Stimulated activated CD4-positive, alpha-beta T cell treated with anti-CD3 and anti-CD28 coated beads, Interleukin-4, amount 100 ng/mL, for 1 hour (primary cell): ENCODE measurements around the gene ZNF362.

Source experiments
- DNase-seq: peaks from one replicate; pipeline ENCODE4 v3.0.0-alpha.2; 2020

ZNF362 gene

DNA sequence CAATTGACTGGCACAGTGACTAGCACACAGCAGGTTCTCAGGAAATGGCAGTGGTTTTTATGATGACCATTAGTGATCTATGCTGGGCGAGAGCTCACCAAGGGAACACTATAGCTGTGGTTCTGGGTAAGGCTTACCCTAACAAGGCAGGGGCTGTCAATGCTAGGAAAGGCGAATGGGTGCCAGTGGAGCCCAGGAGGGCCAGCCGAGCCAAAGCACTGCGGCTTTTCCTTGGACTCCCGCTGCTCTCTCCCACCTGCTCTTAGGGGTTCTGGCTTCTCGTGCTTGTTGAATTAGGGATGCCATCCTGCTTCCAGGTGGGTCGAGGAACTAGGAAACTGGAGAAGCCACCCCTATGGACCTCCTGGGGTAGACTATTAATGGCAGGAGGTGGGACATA lies 74.6 kb downstream of the ZNF362 start:
- DNase-seq: no peak

DNA sequence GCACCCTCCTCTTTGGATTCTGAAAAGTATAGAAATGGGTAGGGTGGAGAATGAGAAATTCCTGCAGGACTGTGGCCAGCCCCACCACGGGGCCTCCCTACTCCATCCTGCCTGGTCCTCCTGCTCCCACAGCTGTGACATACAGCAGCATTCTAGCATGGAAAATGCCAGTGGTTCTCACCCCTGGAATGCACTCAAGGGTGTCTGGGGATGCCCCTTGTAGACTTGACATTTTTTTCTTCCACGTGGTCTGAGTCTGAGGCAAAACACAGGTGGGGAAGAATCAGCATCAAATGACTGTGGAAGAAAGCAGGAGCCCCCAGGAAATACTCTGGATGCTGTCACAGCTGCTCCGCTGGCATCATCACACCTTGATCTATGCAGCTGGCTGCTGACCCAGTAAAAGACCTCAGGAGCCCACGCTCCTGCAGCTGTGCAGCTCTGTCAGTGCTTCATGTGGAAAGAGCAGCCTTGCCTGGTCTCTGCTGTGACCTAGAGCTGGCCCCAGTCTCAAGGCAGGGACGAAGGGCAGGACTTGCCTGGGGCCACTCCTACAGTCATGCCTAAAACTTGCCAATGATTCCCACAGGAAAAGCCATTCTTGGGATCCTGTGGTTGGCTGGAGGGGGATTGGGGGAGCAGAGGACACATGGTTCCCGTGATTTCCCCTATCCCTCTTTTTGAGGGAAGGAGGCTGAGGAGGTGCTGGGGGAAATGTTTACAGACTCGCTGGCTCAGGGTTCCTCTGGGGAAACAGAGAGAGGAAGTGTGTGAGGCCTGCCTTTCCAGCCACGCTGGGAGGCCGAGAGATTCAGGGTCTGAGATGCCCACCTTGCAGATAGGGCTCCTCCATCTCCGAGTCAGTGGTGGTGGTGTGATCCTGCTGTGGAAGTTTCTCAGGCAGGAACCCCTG lies 75.4 kb downstream of the ZNF362 start:
- no peak for DNase-seq

DNA sequence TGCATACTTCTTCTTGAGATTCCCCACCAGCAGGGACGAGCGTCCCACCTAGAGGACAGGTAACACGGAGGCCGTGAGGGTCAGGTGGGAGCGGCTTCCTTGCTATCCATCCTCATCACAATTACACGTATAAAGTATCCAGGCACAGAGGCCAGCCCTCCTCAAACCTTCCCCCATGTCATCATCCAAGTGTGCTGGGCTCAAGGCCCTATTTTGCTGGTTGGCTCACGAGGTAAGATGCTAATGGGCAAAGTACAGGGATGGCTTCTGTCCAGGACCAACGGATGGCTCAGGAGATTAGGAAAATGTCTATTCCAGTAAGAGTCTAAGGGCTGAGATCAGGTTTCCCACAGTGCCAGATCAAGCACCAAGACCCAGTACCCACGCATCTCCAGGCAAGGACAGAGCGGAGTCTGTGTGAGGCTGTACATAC lies 76.1 kb downstream of the ZNF362 start:
- DNase-seq: no peak

DNA sequence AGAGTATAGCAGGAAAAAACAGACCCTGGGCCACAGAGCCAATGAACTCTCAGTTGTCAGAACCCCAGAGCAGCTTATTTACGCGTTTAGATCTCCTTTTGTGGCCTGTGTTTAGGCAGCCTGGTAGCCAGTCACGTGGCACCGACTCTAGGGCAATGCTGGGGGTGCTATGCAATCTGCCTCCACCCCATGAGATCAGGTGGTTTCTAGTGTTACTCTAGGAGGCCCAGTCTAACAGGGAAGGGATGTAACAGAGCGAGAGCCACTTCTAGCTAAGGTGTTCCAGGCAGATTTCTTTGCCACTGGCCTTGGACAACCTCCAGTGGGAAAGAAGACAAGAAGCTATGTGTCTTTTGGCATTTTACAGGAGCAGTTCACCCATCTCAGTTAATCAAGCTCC lies 76.6 kb downstream of the ZNF362 start:
- DNase-seq: no peak

DNA sequence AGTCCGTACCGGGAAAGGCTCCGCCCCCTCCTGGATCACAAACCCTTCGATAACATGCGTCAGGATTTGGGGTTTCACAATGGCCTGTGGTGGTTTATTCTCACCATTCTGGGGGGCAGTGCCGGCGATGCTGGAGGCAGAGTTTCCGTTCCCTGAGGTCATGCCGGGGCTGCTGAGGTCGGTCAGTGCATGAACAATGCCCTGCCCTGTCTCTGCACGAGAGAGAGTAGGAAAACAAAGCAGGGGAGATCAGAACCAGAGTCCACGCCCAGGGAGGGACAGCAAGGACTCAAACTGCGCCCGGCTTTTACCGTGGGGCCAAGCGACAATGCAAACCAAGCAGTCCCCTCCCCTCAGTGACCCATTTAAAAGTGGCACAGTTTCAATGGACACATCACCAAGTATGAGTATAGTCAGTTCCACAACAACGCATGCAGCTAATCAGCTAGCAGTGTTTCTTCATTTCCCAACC lies 77.8 kb downstream of the ZNF362 start:
- DNase-seq: no peak

DNA sequence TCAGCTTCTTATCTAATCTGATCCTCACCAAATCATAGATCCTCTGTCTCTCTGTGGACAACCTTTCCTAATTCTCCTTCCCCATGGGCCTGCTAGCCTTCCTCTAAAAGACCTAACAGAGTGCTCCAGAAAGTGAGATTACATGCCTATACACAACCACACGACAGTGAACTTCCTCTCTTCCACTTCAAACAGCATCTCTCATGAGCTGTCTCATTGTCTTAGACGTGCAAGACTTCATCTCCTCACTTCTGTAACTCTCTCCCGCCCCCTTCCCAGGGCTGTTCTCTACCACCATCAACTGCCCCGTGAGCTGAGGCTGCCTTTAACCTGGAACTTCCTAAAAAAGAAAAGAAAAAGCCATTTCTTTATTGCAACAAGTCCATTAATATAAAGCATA lies 78.7 kb downstream of the ZNF362 start:
- no peak for DNase-seq

DNA sequence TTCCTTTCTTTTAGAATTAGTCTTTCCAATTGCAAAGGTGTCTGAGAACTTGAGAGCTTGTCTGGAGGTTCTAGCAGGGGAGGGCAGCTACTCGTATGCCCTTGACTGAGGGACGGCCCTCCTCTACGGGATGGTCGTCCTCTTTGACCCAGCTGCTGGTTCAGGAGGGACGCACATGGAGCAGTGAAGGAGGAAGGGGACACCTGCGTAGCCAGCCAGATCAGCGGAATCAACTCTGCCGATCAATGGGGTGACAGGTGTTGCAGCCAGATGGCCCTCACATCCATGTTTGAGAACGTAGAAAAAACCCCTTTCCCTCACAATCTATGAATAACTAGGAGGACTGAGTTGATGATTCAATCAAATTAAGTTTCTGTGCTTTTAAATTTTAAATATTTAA lies 80.3 kb downstream of the ZNF362 start:
- DNase-seq: no peak

DNA sequence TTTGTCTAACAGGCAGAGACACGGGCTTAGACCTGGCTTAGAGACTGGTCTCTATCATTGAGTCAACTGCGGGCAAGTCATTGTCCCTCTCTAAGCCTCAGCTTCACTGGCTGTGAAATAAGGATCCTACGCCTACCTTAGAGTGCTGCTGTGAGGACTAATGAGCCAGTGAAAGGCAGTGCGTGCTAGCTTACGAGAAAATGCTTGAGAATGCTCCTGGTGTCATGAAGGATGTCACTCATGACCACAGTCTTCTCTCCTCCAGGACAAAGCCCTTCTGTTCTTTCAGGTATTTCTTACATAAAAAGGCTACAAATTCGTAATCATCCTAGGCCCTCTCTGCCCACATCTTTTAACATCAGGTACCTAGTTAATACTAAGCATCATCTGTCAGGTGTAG lies 81.1 kb downstream of the ZNF362 start:
- no peak for DNase-seq

DNA sequence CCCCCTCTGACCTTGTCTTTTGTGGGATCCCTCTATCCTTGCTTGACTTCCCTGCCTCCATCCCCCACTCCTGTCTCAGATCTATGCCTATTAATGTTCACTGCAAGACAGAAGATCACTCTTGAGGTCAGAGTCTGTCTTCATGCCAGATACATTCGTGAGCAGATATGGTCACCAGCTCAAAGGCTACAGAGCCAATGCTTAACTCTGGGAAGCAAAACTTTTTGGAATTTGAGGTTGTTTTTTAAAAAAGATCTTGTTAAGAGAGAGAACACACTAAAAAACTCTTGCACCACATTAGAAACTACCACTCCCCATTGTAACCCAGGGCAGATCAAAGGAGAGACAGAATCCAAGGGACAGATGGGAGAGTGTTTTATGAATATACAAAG lies 81.8 kb downstream of the ZNF362 start:
- no peak for DNase-seq

DNA sequence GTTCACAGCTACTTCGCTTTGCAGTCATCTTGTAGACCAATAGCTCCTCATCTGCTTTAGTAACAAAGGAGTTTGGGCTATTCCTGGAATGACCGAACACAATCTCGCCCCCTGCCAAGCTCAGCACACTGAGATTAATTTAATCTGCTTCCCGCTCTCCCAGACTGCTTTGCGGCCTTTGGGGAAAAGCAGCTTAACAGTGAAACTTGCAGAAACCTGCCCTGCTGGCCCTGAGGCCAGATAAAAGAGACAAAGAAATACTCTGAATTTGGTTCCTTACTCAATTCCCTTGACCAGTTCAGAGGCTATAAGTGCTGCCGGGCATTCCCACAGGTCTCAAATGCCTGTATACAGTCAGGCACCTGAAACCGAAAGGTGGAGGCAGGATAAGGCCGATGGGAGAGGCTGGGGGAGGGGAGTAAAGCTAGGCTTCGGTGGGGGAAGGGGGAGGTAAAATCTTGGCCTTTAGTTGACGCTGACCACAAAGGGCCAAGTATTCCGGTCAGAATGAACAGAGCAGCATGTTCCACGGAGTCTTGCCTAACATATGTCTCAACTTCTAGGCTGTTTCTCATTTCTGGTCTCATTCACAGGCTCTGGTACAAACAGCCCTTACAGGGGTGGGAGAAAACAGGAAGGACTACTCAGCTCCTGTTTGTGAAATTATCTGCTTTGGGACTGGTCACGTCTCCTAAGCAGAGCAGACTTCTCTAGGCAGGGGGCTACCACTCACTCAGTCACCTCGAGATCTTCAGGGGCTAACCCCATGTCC lies 82.3 kb downstream of the ZNF362 start:
- no peak for DNase-seq

DNA sequence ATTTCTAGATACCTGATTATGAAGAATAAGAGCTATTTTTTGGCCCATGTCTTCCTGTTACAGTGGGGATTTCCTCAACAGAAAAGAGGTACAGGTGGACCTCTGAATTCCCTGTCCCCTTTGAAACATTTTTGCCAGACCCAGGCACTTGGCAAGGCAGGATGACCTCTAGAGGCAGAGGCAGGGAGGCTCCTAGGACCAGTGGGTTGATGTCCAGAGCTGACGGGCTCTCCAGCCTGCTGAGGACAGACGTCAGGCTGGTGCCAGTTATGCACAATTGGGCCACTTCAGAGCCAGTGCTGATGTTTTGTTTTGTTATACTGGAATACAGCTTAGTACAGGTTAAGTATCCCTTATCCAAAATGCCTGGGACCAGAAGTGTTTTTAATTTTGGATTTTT lies 83.1 kb downstream of the ZNF362 start:
- no peak for DNase-seq

DNA sequence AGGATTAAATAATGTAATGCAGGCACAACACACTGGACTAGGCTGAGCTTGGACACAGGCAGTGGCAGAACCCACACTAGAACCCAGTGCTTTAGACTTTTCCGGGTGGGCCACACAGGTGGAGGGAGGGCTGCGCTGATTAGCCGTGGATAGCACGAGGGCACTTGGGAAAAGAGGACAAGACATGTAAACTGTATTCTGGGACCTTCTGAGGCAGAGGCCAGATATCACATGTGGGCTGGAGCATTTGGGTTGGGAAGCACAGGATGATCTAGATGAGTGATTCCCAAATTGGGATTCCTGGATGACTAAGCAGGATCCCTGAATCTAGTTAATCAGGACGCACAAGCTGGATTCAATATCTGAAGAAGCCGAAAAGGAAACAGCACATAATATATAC lies 84.9 kb downstream of the ZNF362 start:
- DNase-seq: no peak

DNA sequence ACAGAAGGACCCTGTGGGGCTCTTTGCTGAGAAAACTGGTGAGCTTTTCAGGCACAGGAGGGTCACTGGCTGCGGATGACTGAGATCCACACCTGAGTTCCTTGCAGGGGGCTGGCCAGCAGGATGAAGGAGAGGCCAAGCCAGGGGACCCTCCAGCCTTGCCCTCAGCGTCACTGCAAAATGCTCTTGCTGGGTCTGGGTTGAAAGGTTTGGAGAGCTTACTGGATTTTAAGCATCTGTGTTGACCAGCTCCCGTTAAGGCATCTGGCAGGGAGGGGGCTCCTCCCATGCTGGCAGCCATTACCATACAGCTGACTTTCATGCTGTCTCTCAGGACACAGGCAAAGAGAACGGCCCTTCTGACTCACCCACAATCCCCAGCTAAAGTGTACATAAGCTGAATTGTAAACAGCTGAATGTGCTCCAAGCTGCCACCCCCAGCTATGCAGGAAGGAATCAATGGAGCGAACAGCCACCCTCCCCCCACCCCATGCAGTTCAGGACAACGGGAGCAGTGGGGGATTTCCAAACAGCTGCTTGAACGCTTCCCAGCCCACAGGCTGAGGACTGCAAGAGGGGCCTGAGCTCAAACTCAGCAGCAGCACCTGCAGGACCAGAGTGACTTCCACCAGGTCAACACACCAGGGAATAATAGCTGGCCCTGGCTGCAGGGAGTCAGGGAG lies 85.9 kb downstream of the ZNF362 start:
- DNase-seq: no peak

DNA sequence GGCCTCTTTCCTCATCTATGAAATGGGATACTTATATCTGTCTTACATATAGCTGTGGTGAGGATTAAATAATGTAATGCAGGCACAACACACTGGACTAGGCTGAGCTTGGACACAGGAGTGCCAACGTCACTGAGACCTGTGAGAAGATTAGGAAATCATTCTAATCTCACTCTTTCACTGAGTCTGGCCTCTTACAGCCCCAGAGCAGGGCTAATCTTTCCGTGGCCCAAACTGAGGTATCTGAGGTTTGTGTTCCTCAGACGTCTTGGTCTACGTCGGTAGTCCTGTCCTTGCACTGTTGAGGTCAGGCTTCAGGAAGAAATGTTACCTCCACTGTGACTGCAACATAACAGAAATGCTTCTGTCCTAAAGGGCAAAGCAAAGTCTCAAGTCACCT lies 87.2 kb downstream of the ZNF362 start:
- no peak for DNase-seq

DNA sequence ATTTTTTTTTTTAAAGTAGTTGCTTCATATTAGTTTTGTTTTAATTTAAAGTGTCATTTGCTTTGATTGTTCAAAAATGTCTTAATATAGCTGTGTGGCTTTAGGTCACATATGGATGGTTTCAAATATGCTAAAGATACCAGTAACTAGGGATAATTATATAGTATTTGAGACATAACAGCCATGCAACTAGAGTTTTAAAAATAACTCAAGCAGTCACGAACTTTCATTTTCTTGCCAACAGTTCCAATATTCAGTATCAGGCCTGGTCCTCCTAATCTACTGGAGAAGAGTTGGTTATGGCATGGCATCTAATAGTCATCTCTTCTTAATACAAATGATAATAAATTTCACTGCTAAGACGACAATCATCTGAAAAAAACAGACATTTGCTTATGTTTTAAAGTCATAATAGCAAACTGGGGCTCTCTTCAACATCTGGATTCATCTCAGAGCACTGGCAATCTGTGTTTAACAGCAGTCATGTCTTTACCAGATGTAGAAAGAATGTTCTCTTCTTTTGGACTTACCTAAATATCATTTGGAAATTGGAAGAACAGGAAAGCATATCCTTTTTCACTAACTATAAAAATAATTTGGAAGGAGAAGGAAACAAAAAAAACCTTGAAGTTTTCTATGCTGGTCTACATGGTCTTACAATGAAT lies 88.7 kb downstream of the ZNF362 start:
- no peak for DNase-seq

DNA sequence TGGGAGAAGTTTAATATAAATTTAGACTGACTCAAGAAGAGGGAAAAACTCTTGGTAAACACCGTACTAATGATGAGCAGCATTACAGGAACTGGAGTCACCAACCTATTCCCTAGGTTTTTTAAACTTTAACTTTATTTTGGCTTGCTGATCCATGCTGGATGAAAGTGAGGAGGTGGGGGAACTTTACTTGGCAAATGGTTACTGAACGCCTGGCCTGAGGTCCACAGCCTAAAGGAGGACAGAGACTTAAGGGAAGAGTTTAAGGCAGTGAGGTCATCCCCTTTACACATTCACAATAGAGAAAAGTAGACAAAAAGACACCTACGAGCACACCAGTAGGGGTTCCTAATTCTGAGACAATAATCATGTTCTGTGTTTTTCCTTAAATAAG lies 90.2 kb downstream of the ZNF362 start:
- no peak for DNase-seq

DNA sequence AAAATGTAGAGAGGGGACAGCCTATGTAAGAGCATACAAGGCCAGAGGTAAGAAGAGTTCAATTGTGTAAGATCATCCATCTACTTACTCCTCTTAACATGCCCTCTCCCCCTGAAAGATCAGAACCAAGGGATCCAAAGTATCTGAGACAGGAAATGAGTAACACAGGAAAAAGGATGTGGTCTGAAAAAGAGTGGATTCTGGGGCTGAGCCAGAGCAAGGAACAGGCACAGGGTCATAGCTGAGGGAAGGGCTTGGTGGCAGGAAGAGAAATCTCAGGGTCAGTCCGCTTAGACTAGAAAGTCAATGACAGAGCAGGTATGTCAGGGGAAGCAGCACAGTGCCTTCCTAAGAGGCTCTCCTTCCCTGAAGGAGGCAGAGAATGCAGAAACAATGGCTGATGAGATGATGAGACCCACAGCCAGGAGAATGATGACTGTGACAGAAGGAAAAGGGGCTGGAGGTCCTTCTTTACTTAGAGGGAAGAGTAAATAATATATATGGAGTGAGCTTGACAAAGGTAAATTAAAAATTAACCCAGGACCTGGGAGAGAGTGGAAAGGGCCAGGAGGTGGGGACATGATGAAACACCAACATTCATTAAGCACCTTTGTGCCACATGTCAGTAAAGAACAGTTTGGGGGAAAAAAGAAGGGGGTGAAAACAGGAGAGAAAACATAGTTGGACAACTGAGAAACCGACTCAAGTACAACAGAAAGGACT lies 90.8 kb downstream of the ZNF362 start:
- no peak for DNase-seq

DNA sequence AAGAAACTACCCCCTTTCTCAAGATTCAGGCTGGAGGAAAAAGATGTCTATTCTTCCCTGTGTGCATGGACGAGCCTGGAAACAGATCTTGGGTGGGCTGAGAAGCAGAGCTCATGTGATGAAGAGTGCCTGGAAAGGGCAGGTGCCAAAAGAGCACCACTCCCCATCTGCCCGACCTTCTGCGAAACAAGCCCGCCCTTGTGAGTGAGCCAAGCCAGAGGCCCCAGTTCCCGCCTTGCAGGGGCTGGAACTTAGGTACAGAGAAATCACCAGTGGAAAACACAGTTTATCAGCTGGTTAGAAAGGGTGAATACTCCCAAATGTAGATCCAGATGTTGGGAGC lies 91.3 kb downstream of the ZNF362 start:
- DNase-seq: no peak

DNA sequence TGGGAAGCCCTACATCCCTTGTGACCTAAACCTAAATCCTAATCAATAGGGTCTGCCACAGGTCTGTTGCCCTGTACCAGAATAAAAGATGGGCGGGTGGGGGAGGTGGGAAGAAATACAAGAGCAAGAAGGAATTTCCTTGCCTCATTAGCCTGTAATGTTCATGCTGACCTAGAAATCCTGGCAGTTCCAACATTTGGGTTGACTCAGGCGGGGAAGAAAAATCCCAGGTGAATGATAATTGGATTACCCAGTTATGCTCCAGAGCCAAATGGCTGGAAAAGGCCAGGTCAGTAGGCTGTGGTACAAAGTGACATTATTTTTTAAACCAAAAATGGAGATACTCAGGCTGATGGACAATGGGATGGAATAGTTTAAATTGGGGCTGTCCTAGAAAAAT lies 91.9 kb downstream of the ZNF362 start:
- no peak for DNase-seq

DNA sequence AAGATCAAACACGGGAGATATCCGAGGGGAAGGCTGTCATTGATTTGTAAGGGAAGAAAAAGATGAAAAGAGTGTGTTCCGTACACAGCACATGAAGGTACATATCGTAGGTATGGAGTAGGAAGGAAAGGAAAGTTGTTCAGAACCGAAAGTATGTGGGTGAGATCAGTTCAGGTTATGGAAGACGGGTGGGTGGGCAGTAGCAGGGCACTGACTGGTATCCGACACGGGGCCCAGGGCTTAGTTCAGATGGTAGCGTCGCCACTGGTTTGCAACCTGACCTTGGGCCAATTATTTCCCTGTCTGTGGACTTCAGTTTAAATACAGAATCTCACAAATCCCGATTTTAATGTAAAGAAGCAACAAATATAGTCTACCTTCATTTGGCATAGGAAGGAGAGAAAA lies 92.4 kb downstream of the ZNF362 start:
- DNase-seq: peak; percentile 34

DNA sequence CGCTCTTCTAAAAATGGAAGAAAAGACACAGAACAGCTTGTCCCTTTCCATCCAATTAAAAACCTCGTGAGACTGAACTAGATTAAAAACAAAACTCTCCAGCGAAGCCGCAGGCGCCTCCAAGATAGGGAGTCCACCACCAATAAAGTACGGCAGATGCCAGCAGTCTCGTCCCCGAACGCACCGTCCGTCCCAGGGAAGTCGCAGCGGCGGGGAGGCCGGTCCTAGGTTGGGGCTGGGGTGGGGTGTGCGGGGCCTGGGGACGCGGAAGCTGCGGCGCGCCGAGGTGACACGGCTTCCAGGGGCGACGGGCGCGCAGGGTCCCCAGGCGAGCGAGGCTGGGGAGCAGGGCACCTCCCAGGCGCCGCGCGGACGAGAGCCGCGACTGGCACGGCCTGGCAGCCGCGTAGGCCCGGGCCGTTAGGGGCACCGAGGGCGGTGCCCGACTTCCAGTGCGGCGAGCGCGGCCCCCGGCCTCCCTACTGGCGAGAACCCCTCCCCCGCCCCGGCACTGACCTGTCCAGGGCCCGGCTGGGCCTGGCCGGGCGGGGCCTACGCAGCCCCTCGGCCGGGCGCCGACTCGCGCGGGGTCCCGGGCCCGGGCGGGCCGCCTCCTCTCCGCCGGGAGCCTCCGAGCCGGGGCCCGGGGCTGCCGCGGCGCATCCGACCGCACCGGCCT lies 92.9 kb downstream of the ZNF362 start:
- peak; percentile 48 for DNase-seq
